Activated naive CD8-positive, alpha-beta T cell treated with anti-CD3 and anti-CD28 coated beads for 36 hours (primary cell): ENCODE data around the gene PTH2R. TPM values are rescaled to one million over a fixed set of nuclear protein-coding genes. Genes with fewer than 3 reads are reported as not detected.

Experiments
- DNase-seq: peaks from one replicate; pipeline ENCODE4 v3.0.0; 2021
- H3K27ac Mint-ChIP-seq: one replicate; pipeline ENCODE4 v1.8.0; 2022; ENCODE audit warnings: mild to moderate bottlenecking, moderate library complexity, mixed read lengths
- H3K27me3 Mint-ChIP-seq: one replicate; pipeline ENCODE4 v1.8.0; 2022; ENCODE audit warnings: mild to moderate bottlenecking, mixed read lengths
- H3K36me3 Mint-ChIP-seq: one replicate; pipeline ENCODE4 v1.8.0; 2021; ENCODE audit warnings: mild to moderate bottlenecking, mixed read lengths
- H3K4me1 Mint-ChIP-seq: one replicate; pipeline ENCODE4 v1.8.0; 2021; ENCODE audit warnings: mixed read lengths
- H3K4me3 Mint-ChIP-seq: one replicate; pipeline ENCODE4 v1.8.0; 2022; ENCODE audit warnings: mild to moderate bottlenecking, moderate library complexity, mixed read lengths
- H3K9me3 Mint-ChIP-seq: one replicate; pipeline ENCODE4 v1.8.0; 2022; ENCODE audit warnings: mixed read lengths
- total RNA-seq, 2 experiments: library from RNA; stranded (reverse); gene quantifications; one replicate each; pipeline ENCODE4 v1.2.3, GENCODE V29; 2021

PTH2R gene, protein sequence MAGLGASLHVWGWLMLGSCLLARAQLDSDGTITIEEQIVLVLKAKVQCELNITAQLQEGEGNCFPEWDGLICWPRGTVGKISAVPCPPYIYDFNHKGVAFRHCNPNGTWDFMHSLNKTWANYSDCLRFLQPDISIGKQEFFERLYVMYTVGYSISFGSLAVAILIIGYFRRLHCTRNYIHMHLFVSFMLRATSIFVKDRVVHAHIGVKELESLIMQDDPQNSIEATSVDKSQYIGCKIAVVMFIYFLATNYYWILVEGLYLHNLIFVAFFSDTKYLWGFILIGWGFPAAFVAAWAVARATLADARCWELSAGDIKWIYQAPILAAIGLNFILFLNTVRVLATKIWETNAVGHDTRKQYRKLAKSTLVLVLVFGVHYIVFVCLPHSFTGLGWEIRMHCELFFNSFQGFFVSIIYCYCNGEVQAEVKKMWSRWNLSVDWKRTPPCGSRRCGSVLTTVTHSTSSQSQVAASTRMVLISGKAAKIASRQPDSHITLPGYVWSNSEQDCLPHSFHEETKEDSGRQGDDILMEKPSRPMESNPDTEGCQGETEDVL
- under 1 TPM in 1 of 2 experiments, not detected in 1; 0.08 TPM for total RNA-seq

DNA sequence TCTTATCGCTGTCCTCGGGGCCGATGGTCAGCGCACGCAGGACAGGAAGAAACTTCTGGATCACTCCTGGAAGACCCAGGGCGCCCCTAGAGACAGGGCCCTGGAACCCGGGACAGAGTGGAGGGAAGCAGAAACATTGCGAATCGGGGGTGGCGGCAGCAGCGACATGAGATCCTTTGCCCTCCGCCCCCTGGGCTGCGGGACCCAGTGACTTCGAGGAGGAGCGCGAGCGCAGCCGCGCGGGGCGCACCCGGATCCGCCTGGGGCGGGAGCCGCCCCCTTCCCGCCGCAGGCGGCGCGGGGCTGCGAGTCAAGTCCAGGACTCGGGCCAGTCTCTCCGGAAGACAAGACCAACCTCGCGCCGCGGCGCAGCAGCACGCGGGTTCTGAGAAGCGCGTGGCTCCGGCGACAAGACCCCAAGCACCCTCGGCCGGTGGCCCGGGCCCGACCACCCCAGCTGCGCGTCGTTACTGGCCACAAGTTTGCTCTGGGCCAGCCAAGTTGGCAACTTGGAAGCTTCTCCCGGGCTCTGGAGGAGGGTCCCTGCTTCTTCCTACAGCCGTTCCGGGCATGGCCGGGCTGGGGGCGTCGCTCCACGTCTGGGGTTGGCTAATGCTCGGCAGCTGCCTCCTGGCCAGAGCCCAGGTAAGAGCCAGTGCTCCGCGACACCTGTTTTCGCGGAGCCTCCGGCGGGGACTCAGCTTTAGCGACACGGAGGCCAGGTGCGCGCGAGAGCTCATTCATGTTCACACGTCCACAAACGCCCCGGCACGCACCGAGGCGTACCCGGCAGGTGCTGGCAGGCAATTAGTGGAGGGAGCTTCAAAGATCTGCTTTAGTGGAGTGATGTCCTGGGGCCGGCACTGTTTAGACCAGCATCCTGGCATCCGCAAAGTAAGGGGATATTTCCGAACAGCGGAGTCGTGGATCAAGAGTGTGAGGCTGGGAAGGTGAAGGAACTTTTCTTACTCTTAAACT is at the start of gene PTH2R:
Gene PTH2R (plus strand): TSS at position 319 of the 978 bp plus-strand sequence. CDS start 252 bp downstream, at position 571.
- H3K36me3 Mint-ChIP-seq, result no peaks in the 10 kb centered on the region

DNA sequence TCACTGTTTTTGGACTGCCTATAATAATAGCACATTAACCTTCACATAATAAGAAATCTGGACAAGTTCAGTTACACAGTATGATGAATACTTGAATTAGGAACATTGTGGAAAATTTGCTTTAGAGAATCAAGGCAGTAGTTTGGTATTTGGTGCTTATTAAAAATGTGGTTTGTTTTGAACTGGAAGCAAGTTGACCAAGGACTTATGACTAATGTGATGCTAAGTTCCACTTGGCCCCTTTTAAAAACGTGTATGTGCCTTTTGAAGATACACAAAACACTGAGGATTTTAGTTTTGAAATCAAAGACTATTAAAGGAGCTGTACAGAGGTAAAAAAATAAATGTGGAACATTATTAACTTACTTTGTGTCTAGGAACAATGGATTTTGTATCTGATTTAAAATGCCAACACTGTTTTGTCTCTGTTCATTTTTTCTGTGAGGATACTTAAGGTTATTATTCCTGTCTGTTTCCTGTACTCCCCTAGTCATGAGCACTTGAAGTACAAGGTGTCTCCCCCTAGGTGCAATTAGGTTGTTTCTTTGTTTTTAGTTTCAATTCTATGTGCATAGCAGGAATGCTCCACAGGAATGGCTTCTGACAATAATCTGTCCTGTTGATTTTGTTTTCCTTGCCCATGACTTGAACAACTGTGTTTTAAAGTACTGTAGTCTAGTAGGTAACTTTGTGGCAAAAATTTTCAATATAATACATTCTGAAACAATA is 49.6 kb upstream of the PTH2R start:
- H3K27ac Mint-ChIP-seq, result peak overlapping the region; percentile 46
- H3K4me1 Mint-ChIP-seq, result peaks cover 7% of the 10 kb centered on the region

More for the DNA sequence above, at the start of gene PTH2R:
- no peak within 1 kb of the TSS for H3K4me3 Mint-ChIP-seq
- H3K9me3 Mint-ChIP-seq, result no peaks in the 10 kb centered on the region
- peaks cover 51% of the 10 kb centered on the region for H3K27me3 Mint-ChIP-seq
- peaks cover 5% of the 10 kb centered on the region for H3K4me1 Mint-ChIP-seq
- H3K27ac Mint-ChIP-seq, result no peak within 1 kb of the TSS
- peak; percentile 3 for DNase-seq

DNA sequence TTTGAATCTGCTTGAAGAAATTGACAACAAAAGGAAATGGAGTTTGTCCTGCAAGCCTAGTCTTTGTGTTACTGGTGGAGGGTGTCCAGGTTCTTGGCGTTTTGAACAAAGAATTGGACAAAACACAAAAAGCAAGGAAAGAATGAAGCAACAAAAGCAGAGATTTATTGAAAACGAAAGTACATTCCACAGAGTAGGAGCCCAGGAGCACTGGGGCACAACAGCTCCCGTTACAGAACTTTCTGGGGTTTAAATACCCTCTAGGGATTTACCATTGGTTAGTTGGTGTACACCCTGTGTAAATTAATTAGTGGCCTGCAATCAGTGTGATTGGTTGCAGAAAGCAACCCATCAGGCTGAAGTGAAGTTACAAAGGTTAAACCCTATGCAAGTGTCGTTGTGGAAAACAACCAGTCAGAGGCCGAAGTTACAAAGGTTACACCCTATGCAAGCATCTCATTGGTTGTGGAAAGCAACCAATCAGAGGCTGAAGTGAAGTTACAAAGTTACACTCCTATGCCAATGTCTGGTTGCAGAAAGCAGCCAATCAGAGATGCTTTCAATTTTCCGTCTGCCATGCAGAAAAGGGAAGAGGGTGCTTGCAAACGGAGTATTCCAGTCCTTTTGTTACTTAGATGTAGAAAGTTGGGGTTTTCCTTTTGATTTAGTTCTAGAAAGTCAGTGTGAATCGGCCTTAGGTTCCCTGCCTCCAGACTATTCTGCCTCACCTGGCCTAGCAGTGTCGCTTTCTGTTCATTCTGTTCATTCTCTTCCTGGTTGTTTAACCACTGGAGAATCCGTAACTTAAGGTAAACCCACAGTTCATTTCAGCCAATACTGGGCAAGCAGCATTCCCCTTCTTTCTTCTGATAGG is 47.6 kb upstream of the PTH2R start:
- H3K9me3 Mint-ChIP-seq, result no peaks in the 10 kb centered on the region
- peak overlapping the region; percentile 54 for H3K27ac Mint-ChIP-seq
- peaks cover 10% of the 10 kb centered on the region for H3K36me3 Mint-ChIP-seq
- DNase-seq, result no peak
- no peak overlapping the region for H3K4me3 Mint-ChIP-seq
- H3K27me3 Mint-ChIP-seq, result no peaks in the 10 kb centered on the region
- H3K4me1 Mint-ChIP-seq, result peaks cover 10% of the 10 kb centered on the region

More for the DNA sequence above, 49.6 kb upstream of the PTH2R start:
- no peak for DNase-seq
- Mint-ChIP-seq H3K4me3 (no peak overlapping the region), H3K9me3 (no peaks in the 10 kb centered on the region), H3K36me3 (peaks cover 14% of the 10 kb centered on the region), H3K27me3 (no peaks in the 10 kb centered on the region)

DNA sequence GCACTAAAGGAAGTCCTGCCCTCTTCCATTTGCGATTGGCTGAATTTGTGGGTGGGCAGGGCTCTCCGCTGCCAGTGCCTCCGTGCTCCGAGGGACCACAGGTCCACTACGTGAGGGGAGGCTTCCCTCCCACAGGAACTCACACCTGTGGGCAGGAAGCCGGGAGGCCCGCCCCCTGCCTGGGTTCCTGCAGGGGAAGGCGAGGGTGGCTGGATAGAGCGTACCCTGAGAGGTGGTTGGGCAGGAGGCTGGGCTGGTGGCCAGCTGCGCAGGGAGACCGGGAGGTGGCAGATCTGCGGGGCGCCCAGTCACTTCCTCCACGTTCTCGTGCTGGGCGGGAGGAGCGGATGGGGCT is 47.0 kb upstream of the PTH2R start:
- Mint-ChIP-seq H3K27me3 (no peaks in the 10 kb centered on the region), H3K4me1 (peaks cover 10% of the 10 kb centered on the region), H3K27ac (no peak overlapping the region), H3K4me3 (no peak overlapping the region), H3K36me3 (peaks cover 10% of the 10 kb centered on the region), H3K9me3 (no peaks in the 10 kb centered on the region)
- peak; percentile 14 for DNase-seq

DNA sequence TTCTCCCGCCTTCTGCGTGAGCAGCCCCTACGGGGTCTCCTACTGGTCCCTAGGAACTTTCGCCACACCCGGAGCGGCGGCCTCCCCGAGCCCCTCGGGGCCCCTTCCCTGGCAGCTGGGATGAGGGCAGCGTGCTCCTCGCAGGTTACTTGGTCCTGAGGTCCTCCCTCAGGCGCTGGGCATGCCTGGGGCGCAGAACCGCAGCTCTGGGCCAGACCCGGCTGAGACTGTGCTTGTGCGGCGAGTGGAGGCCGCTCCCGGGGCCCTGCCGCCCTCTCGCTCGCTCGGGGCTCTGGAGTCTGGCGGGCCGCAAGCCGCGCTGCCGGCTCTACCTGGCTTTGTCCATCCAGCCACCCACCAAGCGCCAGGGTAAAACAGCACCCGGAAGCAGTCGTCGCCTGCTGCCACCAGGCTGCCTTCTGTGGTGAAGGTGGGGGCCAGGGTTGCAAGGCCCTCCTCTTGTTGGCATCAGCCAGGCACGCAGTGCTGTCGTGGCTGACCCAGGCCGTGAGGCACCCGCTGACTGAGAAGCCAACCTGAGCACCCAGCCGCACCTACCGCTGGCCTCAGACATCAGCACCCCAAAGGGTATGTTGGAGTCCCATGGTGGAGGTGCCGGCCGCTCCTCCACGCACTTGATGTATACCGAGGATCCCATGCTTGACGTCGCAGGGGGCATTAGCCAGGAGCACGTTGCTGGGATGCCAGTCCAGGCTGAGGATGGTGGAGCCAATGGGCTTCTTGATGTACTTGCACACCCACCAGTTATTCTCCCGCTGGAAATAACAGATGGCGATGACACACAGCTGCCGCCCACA is 46.1 kb upstream of the PTH2R start:
- DNase-seq, result no peak

DNA sequence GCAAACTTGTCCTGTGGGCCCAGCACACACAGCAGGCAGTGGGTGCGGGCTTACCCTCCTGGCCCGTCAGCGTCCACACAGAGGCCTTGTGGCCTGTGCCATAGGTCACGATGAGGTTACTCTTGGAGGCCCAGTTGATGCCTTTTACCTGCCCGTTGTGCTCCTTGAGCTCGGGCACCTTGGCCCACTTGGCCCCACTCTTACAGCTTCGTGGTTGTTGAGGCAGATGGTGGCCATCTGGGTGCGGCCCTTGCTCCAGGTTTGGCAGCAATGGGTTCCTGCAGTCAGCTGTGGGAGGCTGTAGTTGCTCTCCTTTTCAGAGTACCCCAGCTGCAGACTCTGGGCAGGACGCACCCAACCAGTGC is 45.5 kb upstream of the PTH2R start:
- peaks cover 5% of the 10 kb centered on the region for H3K9me3 Mint-ChIP-seq
- H3K4me1 Mint-ChIP-seq, result peaks cover 10% of the 10 kb centered on the region
- no peak overlapping the region for H3K4me3 Mint-ChIP-seq
- no peak for DNase-seq
- H3K36me3 Mint-ChIP-seq, result peaks cover 14% of the 10 kb centered on the region
- no peaks in the 10 kb centered on the region for H3K27me3 Mint-ChIP-seq
- no peak overlapping the region for H3K27ac Mint-ChIP-seq

More for the DNA sequence above, 46.1 kb upstream of the PTH2R start:
- Mint-ChIP-seq H3K27me3 (no peaks in the 10 kb centered on the region), H3K9me3 (peaks cover 5% of the 10 kb centered on the region), H3K36me3 (peaks cover 14% of the 10 kb centered on the region), H3K4me3 (no peak overlapping the region), H3K4me1 (peaks cover 10% of the 10 kb centered on the region), H3K27ac (no peak overlapping the region)

DNA sequence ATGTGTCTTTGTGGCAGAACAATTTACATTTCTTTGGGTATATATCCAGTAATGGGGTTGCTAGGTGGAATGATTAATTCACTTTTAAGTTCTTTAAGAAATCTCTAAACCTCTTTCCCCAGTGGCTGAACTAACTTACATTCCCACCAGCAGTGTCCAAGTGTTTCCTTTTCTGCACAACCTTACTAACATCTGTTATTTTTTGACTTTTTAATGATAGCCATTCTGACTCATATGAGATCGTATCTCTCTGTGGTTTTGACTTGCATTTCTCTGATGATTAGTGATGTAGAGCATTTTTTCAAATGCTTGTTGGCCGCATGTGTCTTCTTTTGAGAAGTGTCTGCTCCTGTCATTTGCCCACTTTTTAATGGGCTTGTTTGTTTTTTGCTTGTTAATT is 43.1 kb upstream of the PTH2R start:
- Mint-ChIP-seq H3K9me3 (peaks cover 5% of the 10 kb centered on the region), H3K4me3 (no peak overlapping the region), H3K27me3 (no peaks in the 10 kb centered on the region), H3K27ac (no peak overlapping the region), H3K36me3 (peaks cover 14% of the 10 kb centered on the region), H3K4me1 (peaks cover 2% of the 10 kb centered on the region)
- no peak for DNase-seq

DNA sequence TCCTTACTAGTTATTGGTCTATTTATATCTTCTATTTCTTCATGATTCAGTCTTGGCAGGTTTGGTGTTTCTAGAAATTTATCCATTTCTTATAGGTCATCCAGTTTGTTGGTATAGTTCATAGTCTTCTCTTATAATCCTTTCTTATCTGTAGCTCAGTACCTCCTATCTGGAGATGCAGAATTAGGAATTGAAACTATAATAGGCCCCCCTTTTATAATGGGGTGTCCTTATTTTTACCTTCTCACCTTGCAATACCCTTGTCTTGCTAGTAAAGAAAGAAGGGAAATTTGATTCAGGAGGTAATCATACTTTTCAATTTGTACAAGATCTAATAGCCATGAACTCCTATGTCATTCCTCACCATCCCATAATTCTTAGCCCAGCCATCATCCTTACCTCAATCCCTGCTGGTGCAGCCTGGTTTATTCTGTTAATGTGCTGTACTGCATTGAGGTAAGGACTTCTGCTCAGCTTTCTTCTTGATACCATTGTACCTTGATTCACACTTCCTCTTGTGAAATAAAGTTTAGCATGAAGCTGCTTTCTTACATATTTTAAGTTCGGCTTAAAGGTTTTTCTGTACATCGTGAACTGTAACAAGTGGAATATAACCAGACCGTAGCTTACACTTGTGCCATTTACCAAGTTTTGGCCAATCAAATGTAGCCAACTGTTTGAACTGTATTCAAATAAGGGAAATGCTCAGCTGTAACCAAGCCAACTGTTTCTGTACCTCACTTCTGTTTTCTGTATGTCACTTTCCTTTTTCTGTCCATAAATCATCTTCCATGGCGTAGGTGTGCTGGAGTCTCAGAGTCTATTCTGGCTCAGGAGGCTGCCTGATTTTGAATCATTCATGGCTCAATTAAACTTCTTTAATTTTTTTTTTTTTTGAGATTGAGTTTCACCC is 40.1 kb upstream of the PTH2R start:
- H3K27ac Mint-ChIP-seq, result no peak overlapping the region
- no peak overlapping the region for H3K4me3 Mint-ChIP-seq
- peaks cover 5% of the 10 kb centered on the region for H3K36me3 Mint-ChIP-seq
- H3K27me3 Mint-ChIP-seq, result no peaks in the 10 kb centered on the region
- DNase-seq, result no peak
- H3K4me1 Mint-ChIP-seq, result peaks cover 2% of the 10 kb centered on the region
- peaks cover 5% of the 10 kb centered on the region for H3K9me3 Mint-ChIP-seq

DNA sequence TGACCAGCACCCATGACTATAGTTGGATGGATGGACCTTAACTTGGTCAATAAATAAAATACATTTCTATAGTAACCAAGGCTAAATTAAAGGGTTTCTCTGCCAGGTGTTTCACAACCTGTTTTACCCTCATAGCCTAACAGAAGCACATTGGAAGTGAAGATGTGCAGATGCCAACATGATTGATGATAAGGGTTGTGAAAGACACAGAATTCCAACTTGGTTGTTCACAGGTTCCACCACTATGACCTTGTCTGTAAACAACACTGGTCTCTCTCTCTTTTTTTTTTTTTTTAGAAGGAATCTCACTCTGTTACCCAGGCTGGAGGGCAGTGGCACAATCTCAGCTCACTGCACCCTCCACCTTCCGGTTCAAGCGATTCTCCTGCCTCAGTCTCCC is 37.5 kb upstream of the PTH2R start:
- no peak for DNase-seq
- no peak overlapping the region for H3K27ac Mint-ChIP-seq
- H3K9me3 Mint-ChIP-seq, result peaks cover 5% of the 10 kb centered on the region
- H3K4me3 Mint-ChIP-seq, result no peak overlapping the region
- H3K27me3 Mint-ChIP-seq, result no peaks in the 10 kb centered on the region
- H3K4me1 Mint-ChIP-seq, result no peaks in the 10 kb centered on the region
- H3K36me3 Mint-ChIP-seq, result peaks cover 4% of the 10 kb centered on the region

DNA sequence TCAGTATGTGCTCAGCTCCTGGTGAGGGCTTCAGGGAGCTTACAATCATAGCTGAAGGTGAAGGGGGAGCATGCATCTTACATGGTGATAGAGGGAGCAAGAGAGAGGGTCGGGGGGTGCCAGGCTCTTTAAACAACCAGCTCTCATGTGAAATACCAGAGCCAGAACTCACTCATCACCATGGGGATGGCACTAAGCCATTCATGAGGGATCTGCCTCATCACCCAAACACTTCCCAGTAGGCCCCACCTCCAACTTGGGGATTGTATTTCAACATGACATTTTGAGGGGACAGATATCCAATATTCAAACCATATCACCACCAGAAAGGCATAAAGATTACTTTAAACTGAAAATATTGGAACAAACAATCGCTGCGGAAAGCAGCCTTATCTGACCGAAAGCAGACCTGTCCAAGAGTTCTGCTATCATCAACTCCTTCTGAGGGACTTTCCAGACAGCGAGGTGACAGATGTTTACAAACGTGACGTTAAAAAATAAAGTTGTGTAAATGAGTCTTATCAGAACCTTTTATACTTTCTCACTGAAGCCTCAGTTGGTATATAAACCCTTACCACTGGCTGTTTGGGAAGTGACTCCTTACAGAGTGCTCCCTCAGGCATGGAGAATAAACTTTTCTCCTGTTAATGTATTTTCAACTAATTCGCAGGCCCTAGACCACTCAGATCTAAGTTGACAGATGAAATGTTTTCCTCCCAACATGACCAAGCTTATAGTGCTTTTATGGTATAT is 35.5 kb upstream of the PTH2R start:
- no peaks in the 10 kb centered on the region for H3K27me3 Mint-ChIP-seq

DNA sequence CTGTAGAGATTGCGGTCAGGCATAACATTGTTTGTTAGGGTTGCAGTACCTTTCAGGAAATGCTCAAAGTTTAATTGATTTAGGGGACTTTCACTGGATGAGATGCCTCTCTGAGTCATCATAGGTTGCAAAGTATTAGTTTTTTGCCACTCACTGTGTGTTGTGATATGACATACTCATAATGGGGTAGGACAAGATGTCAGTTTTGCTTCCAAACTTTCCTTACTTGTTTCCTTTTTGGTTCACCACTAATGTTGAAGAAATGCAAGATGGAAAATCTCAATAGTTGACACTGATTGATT is 35.0 kb upstream of the PTH2R start:
- no peak for DNase-seq
- Mint-ChIP-seq H3K9me3 (no peaks in the 10 kb centered on the region), H3K27me3 (no peaks in the 10 kb centered on the region), H3K4me1 (no peaks in the 10 kb centered on the region), H3K4me3 (no peak overlapping the region), H3K27ac (no peak overlapping the region), H3K36me3 (no peaks in the 10 kb centered on the region)

More for the DNA sequence above, 35.5 kb upstream of the PTH2R start:
- no peaks in the 10 kb centered on the region for H3K36me3 Mint-ChIP-seq
- no peak overlapping the region for H3K4me3 Mint-ChIP-seq
- H3K9me3 Mint-ChIP-seq, result no peaks in the 10 kb centered on the region
- no peak overlapping the region for H3K27ac Mint-ChIP-seq
- DNase-seq, result no peak
- no peaks in the 10 kb centered on the region for H3K4me1 Mint-ChIP-seq

DNA sequence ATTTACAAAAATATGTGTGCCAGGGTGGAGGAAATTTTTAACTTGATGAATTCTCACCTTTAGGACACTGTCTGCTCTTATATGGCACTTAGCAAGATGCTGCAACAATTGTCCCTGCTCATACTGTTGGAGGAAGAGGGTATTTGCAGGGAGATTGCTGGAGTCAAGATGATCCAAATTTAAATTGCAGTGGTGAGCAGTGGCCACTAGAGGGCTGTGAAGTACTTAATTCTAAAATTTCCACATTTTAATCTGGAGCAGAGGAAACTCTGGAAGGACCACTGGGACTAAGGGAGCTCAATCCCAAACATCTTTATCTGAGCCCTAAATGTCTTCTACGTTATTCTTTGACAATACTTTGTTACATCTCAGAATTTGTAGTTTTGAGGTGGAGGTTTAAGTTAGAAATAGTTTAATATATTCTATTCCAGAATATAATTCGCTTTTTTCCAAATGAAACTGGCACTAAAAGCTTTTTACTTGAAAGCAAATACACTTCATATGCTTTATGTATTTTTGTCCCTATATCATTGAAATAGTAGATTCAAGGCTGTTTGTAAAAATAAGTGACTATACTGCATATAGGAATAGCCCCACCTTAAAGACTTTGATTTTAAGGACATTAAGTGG is 33.0 kb upstream of the PTH2R start:
- Mint-ChIP-seq H3K27me3 (peaks cover 4% of the 10 kb centered on the region), H3K36me3 (no peaks in the 10 kb centered on the region), H3K4me3 (no peak overlapping the region), H3K27ac (no peak overlapping the region), H3K4me1 (no peaks in the 10 kb centered on the region), H3K9me3 (no peaks in the 10 kb centered on the region)
- DNase-seq, result no peak
